Neural cell (in vitro differentiated cells): ENCODE data around the gene KLK3. TPM values are rescaled to one million over a fixed set of nuclear protein-coding genes. Genes with fewer than 3 reads are reported as not detected.

Experiments
- H2AFZ ChIP-seq: fragments of 200-600, 300-800 bp; sonication (generic), shearing (Covaris generic); 2 replicates; pipeline ENCODE4 v1.6.0; 2014; ENCODE audit warnings: low read depth, mild to moderate bottlenecking, antibody characterized with exemption, low read length, moderate library complexity
- H3F3A ChIP-seq: fragments of 200-600 bp; shearing (Covaris generic); 2 replicates; pipeline ENCODE4 v1.6.1; 2016; ENCODE audit warnings: mild to moderate bottlenecking, moderate library complexity, mixed read lengths, antibody characterized with exemption, low read length; ENCODE audit not compliant: insufficient read depth, poor library complexity, severe bottlenecking
- H3K27ac ChIP-seq: fragments of 200-600, 300-800 bp; sonication (generic), shearing (Covaris generic); 2 replicates; pipeline ENCODE4 v1.5.1; 2014; ENCODE audit warnings: mild to moderate bottlenecking, low read length, moderate library complexity
- H3K27me3 ChIP-seq: fragments of 300-800, 200-600 bp; sonication (generic), shearing (Covaris generic); 2 replicates; pipeline ENCODE4 v1.6.0; 2014; ENCODE audit warnings: mild to moderate bottlenecking, low read depth, low read length, moderate library complexity; ENCODE audit not compliant: insufficient read depth
- H3K36me3 ChIP-seq: fragments of 300-800, 200-600 bp; sonication (generic), shearing (Covaris generic); 2 replicates; pipeline ENCODE4 v1.5.1; 2014; ENCODE audit warnings: mild to moderate bottlenecking, antibody characterized with exemption, low read length, moderate library complexity; ENCODE audit not compliant: insufficient read depth
- H3K4me2 ChIP-seq: fragments of 300-800, 200-600 bp; sonication (generic), shearing (Covaris generic); 2 replicates; pipeline ENCODE4 v1.6.0; 2014; ENCODE audit warnings: mild to moderate bottlenecking, low read length
- H3K4me3 ChIP-seq: fragments of 300-800, 200-600 bp; sonication (generic), shearing (Covaris generic); 2 replicates; pipeline ENCODE4 v1.5.1; 2014; ENCODE audit warnings: mild to moderate bottlenecking, low read length, moderate library complexity
- H3K79me2 ChIP-seq: fragments of 200-600 bp; shearing (Covaris generic); replicated peaks from 2 replicates; pipeline ENCODE4 v1.6.0; 2014; ENCODE audit warnings: mild to moderate bottlenecking, low read length, moderate library complexity; ENCODE audit not compliant: insufficient read depth
- H3K9ac ChIP-seq: fragments of 300-800, 200-600 bp; sonication (generic), shearing (Covaris generic); 2 replicates; pipeline ENCODE4 v1.6.1; 2016; ENCODE audit warnings: mild to moderate bottlenecking, low read length, mixed read lengths
- H3K9me2 ChIP-seq: fragments of 200-600 bp; shearing (Covaris generic); 2 replicates; pipeline ENCODE4 v1.6.1; 2016; ENCODE audit warnings: mild to moderate bottlenecking, low read length, mixed read lengths; ENCODE audit not compliant: insufficient read depth
- H3K9me3 ChIP-seq: fragments of 200-600, 300-800 bp; sonication (generic), shearing (Covaris generic); 2 replicates; pipeline ENCODE4 v1.6.1; 2016; ENCODE audit warnings: mild to moderate bottlenecking, mixed run types, low read length, moderate library complexity, mixed read lengths
- H4K20me1 ChIP-seq: fragments of 200-600 bp; shearing (Covaris generic); 2 replicates; pipeline ENCODE4 v1.6.1; 2016; ENCODE audit warnings: mild to moderate bottlenecking, mixed run types; ENCODE audit not compliant: insufficient read depth
- EP300 ChIP-seq: fragments of 450-650 bp; conservative IDR thresholded peaks from 2 replicates; pipeline ENCODE4 v1.6.1; 2014; ENCODE audit warnings: antibody characterized with exemption, mild to moderate bottlenecking, moderate library complexity; ENCODE audit not compliant: poor library complexity, severe bottlenecking
- EZH2 ChIP-seq: fragments of 200-600, 300-800 bp; shearing (Covaris generic), sonication (generic); IDR thresholded peaks from 2 replicates; pipeline ENCODE4 v1.6.1; 2014; ENCODE audit warnings: antibody characterized with exemption, low read length, borderline replicate concordance, mild to moderate bottlenecking; ENCODE audit not compliant: insufficient read depth, poor library complexity, severe bottlenecking
- MXI1 ChIP-seq: fragments of 450-650 bp; conservative IDR thresholded peaks from 2 replicates; pipeline ENCODE4 v1.6.1; 2014; ENCODE audit warnings: antibody characterized with exemption, mild to moderate bottlenecking; ENCODE audit not compliant: poor library complexity, severe bottlenecking
- POLR2AphosphoS5 ChIP-seq: IDR thresholded peaks from 2 replicates; pipeline ENCODE4 v1.6.1; 2012
- RAD21 ChIP-seq: fragments of 450-650 bp; conservative IDR thresholded peaks from 2 replicates; pipeline ENCODE4 v1.6.1; 2014; ENCODE audit warnings: antibody characterized with exemption, mild to moderate bottlenecking, moderate library complexity
- SMC3 ChIP-seq: fragments of 450-650 bp; conservative IDR thresholded peaks from 2 replicates; pipeline ENCODE4 v1.6.1; 2014; ENCODE audit warnings: antibody characterized with exemption, mild to moderate bottlenecking, moderate library complexity; ENCODE audit not compliant: poor library complexity
- TAF1 ChIP-seq: IDR thresholded peaks from 2 replicates; pipeline ENCODE4 v1.6.1; 2012; ENCODE audit warnings: low read depth
- polyA plus RNA-seq: library from polyadenylated mRNA; depleted of rRNA; stranded (reverse); fragments of >200 nt; gene quantifications from 2 replicates; pipeline ENCODE4 v1.2.3, GENCODE V29; 2014
- TF ChIP-seq, protein P1 (sequence below): IDR thresholded peaks from 2 replicates; pipeline ENCODE4 v1.6.1; 2012; ENCODE audit warnings: borderline replicate concordance
- TF ChIP-seq, protein P2 (sequence below): fragments of 450-650 bp; IDR thresholded peaks from 2 replicates; pipeline ENCODE4 v1.5.1; 2014; ENCODE audit warnings: antibody characterized with exemption, mild to moderate bottlenecking, moderate library complexity; ENCODE audit not compliant: poor library complexity, severe bottlenecking

KLK3 gene
- polyA plus RNA-seq, 1 donor from 2014 or later: not detected

DNA sequence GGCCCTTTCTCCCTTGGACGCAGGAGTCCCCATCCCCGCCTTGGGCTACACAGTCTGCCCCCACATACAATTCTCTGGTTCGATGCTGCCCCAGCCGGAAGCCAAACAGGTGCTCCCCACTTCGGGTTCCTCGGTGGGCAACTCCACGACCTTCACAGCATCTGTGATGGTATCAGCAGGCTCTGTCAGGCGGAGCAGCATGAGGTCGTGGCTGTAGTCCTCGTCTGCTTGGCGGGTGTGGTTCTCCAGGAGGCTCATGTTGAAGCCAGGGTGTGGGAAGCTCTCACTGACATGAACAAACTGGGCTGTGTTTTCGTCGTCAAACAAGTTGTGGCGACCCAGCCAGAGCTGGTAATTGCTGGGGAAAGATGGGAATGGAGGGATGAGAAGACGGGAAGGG, 34.6 kb upstream of the KLK3 start:
- Histone ChIP-seq H3K27me3 (peaks cover 62% of the 10 kb centered on the region), H3K9ac (no peak overlapping the region), H3K4me2 (no peak overlapping the region), H3K4me3 (no peak overlapping the region), H3K79me2 (no peaks in the 10 kb centered on the region), H3K27ac (no peak overlapping the region), H2AFZ (no peak overlapping the region), H3K9me2 (no peaks in the 10 kb centered on the region), H4K20me1 (no peaks in the 10 kb centered on the region), H3K9me3 (no peaks in the 10 kb centered on the region), H3K36me3 (no peaks in the 10 kb centered on the region), H3F3A (no peaks in the 10 kb centered on the region)
- TF ChIP-seq POLR2AphosphoS5 (no peak), SMC3 (no peak), MXI1 (no peak), TAF1 (no peak), EP300 (no peak), EZH2 (no peak)
- TF ChIP-seq, protein P1, sequence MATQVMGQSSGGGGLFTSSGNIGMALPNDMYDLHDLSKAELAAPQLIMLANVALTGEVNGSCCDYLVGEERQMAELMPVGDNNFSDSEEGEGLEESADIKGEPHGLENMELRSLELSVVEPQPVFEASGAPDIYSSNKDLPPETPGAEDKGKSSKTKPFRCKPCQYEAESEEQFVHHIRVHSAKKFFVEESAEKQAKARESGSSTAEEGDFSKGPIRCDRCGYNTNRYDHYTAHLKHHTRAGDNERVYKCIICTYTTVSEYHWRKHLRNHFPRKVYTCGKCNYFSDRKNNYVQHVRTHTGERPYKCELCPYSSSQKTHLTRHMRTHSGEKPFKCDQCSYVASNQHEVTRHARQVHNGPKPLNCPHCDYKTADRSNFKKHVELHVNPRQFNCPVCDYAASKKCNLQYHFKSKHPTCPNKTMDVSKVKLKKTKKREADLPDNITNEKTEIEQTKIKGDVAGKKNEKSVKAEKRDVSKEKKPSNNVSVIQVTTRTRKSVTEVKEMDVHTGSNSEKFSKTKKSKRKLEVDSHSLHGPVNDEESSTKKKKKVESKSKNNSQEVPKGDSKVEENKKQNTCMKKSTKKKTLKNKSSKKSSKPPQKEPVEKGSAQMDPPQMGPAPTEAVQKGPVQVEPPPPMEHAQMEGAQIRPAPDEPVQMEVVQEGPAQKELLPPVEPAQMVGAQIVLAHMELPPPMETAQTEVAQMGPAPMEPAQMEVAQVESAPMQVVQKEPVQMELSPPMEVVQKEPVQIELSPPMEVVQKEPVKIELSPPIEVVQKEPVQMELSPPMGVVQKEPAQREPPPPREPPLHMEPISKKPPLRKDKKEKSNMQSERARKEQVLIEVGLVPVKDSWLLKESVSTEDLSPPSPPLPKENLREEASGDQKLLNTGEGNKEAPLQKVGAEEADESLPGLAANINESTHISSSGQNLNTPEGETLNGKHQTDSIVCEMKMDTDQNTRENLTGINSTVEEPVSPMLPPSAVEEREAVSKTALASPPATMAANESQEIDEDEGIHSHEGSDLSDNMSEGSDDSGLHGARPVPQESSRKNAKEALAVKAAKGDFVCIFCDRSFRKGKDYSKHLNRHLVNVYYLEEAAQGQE: no peak
- TF ChIP-seq, protein P2, sequence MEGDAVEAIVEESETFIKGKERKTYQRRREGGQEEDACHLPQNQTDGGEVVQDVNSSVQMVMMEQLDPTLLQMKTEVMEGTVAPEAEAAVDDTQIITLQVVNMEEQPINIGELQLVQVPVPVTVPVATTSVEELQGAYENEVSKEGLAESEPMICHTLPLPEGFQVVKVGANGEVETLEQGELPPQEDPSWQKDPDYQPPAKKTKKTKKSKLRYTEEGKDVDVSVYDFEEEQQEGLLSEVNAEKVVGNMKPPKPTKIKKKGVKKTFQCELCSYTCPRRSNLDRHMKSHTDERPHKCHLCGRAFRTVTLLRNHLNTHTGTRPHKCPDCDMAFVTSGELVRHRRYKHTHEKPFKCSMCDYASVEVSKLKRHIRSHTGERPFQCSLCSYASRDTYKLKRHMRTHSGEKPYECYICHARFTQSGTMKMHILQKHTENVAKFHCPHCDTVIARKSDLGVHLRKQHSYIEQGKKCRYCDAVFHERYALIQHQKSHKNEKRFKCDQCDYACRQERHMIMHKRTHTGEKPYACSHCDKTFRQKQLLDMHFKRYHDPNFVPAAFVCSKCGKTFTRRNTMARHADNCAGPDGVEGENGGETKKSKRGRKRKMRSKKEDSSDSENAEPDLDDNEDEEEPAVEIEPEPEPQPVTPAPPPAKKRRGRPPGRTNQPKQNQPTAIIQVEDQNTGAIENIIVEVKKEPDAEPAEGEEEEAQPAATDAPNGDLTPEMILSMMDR: no peak

DNA sequence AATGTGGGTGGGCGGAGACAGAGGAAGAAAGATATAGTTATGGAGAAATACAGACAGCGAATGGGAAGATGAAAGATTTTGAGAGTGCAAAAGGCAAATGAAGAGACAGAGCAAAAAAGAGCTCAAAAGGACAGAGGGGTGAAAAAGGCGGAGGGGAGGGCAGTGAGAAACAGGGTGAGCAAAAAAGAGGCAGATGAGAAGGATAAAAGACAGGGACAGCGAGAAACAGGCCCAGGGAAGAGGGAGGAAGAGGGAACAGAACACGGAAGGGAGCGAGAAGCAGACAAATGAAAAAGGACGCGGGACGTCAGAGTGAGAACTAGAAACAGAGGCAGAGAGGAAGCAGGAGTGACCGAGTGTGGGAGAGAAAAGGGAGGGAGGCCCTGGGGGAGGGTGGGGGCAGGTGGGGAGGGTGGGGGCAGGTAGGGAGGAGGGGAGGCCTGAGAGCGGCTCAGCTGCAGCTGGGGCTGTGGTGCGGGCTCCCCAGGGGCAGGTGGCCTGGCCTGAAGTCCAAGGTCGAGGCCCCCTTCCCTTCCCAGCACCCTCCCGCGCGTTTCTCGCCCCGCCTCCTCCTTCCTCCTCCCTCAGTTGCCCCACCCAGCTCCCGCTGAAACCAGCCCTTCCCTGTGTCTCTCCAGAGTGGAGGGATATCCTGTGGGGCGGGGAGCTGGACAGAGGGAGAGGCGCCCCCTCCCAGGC, 34.0 kb upstream of the KLK3 start:
- Histone ChIP-seq H3K27ac (no peak overlapping the region), H3K27me3 (peaks cover 62% of the 10 kb centered on the region), H3K9me2 (no peaks in the 10 kb centered on the region), H3F3A (no peaks in the 10 kb centered on the region), H3K9me3 (no peaks in the 10 kb centered on the region), H3K9ac (no peak overlapping the region), H3K79me2 (no peaks in the 10 kb centered on the region), H2AFZ (no peak overlapping the region), H3K4me2 (no peak overlapping the region), H3K4me3 (no peak overlapping the region), H3K36me3 (no peaks in the 10 kb centered on the region), H4K20me1 (no peaks in the 10 kb centered on the region)
- TF ChIP-seq POLR2AphosphoS5: no peak
- no peak for TF ChIP-seq SMC3
- no peak for TF ChIP-seq EZH2
- TF ChIP-seq, protein P1: no peak
- TF ChIP-seq EP300: no peak
- TF ChIP-seq RAD21: no peak
- TF ChIP-seq, protein P2: no peak
- TF ChIP-seq MXI1: no peak
